HL-60 (cell line): ENCODE data around the gene TUBGCP6.
"Not testable (repeated sequence)": the region's sequence is repeated elsewhere in the genome, so short reads cannot be mapped to it uniquely, and the experiment has no call there.

Experiments
- CTCF ChIP-seq: IDR thresholded peaks from one replicate; pipeline ENCODE4 v1.5.1; 2011; ENCODE audit warnings: low read length, control low read depth, inconsistent platforms; ENCODE audit not compliant: insufficient read depth
- GABPA ChIP-seq: IDR thresholded peaks from 2 replicates; pipeline ENCODE4 v1.6.1; 2012; ENCODE audit warnings: low read depth
- POLR2AphosphoS5 ChIP-seq: IDR thresholded peaks from 2 replicates; pipeline ENCODE4 v1.6.1; 2012; ENCODE audit warnings: low read depth
- SPI1 ChIP-seq: IDR thresholded peaks from 2 replicates; pipeline ENCODE4 v1.6.1; 2012; ENCODE audit warnings: low read depth, mild to moderate bottlenecking, borderline replicate concordance
- TF ChIP-seq, protein P1 (sequence below): IDR thresholded peaks from 2 replicates; pipeline ENCODE4 v1.6.1; 2012; ENCODE audit warnings: low read depth; ENCODE audit not compliant: insufficient replicate concordance

- not testable (repeated sequence) for TF ChIP-seq CTCF, POLR2AphosphoS5, SPI1, GABPA
- TF ChIP-seq, protein P1, sequence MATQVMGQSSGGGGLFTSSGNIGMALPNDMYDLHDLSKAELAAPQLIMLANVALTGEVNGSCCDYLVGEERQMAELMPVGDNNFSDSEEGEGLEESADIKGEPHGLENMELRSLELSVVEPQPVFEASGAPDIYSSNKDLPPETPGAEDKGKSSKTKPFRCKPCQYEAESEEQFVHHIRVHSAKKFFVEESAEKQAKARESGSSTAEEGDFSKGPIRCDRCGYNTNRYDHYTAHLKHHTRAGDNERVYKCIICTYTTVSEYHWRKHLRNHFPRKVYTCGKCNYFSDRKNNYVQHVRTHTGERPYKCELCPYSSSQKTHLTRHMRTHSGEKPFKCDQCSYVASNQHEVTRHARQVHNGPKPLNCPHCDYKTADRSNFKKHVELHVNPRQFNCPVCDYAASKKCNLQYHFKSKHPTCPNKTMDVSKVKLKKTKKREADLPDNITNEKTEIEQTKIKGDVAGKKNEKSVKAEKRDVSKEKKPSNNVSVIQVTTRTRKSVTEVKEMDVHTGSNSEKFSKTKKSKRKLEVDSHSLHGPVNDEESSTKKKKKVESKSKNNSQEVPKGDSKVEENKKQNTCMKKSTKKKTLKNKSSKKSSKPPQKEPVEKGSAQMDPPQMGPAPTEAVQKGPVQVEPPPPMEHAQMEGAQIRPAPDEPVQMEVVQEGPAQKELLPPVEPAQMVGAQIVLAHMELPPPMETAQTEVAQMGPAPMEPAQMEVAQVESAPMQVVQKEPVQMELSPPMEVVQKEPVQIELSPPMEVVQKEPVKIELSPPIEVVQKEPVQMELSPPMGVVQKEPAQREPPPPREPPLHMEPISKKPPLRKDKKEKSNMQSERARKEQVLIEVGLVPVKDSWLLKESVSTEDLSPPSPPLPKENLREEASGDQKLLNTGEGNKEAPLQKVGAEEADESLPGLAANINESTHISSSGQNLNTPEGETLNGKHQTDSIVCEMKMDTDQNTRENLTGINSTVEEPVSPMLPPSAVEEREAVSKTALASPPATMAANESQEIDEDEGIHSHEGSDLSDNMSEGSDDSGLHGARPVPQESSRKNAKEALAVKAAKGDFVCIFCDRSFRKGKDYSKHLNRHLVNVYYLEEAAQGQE = not testable (repeated sequence)
Observed at GRCh38 chr22:50273781-50274180, 29.0 kb upstream of the TUBGCP6 start.
